GM18517 (cell line): Measurements from ENCODE around the gene PPP1R3C.

Experiments
- ATAC-seq: cut with Tn5 transposase; IDR thresholded peaks from one replicate; pipeline ENCODE4 v1.9.1; 2021; ENCODE audit warnings: mild to moderate bottlenecking, moderate library complexity; ENCODE audit not compliant: unreplicated experiment

PPP1R3C gene

GRCh38 chr10:91629715-91630549, 2.9 kb downstream of the PPP1R3C start:
- ATAC-seq, result no peak

- no peak for ATAC-seq
Observed at GRCh38 chr10:91628383-91628782, 4.5 kb downstream of the PPP1R3C start.

GRCh38 chr10:91627344-91628102, 5.3 kb downstream of the PPP1R3C start:
- ATAC-seq, result no peak

- no peak for ATAC-seq
Observed at GRCh38 chr10:91626936-91627335, 5.9 kb downstream of the PPP1R3C start.

GRCh38 chr10:91624633-91625032, 8.2 kb downstream of the PPP1R3C start:
- ATAC-seq, result no peak

GRCh38 chr10:91622601-91623000, 10.3 kb downstream of the PPP1R3C start:
- no peak for ATAC-seq

GRCh38 chr10:91621483-91622113, 11.3 kb downstream of the PPP1R3C start:
- ATAC-seq, result no peak

GRCh38 chr10:91617072-91617609, 15.7 kb downstream of the PPP1R3C start:
- no peak for ATAC-seq

- no peak for ATAC-seq
Observed at GRCh38 chr10:91616137-91616536, 16.7 kb downstream of the PPP1R3C start.

- ATAC-seq, result no peak
Observed at GRCh38 chr10:91614225-91614624, 18.6 kb downstream of the PPP1R3C start.

GRCh38 chr10:91613411-91614187, 19.3 kb downstream of the PPP1R3C start:
- ATAC-seq, result no peak

- no peak for ATAC-seq
Observed at GRCh38 chr10:91610919-91611318, 22.0 kb downstream of the PPP1R3C start.

- ATAC-seq, result no peak
Observed at GRCh38 chr10:91610444-91610843, 22.4 kb downstream of the PPP1R3C start.

GRCh38 chr10:91607646-91608403, 25.0 kb downstream of the PPP1R3C start:
- ATAC-seq, result no peak

GRCh38 chr10:91605968-91606367, 26.9 kb downstream of the PPP1R3C start:
- no peak for ATAC-seq

- ATAC-seq, result no peak
Observed at GRCh38 chr10:91604553-91605534, 28.0 kb downstream of the PPP1R3C start.

- ATAC-seq, result no peak
Observed at GRCh38 chr10:91603931-91604331, 28.9 kb downstream of the PPP1R3C start.

- ATAC-seq, result no peak
Observed at GRCh38 chr10:91602868-91603568, 29.9 kb downstream of the PPP1R3C start.
